HepG2 (cell line): ENCODE results near the gene SSNA1. TPM values are rescaled to one million over a fixed set of nuclear protein-coding genes. Genes with fewer than 3 reads are reported as not detected.
A peak's percentile ranks its signal among the peaks of the same experiment; 100 is the strongest.

Source experiments
- CEBPB ChIP-seq: IDR thresholded peaks from 2 replicates; pipeline ENCODE4 v1.6.1; 2011; ENCODE audit warnings: low read depth, low read length, improper control_type of control experiment, borderline replicate concordance
- FOSL1 ChIP-seq: sonication (generic); formaldehyde crosslinking; IDR thresholded peaks from 2 replicates; pipeline ENCODE4 v1.9.0; 2021; ENCODE audit warnings: missing genetic modification reagents, borderline replicate concordance
- FOXC1 ChIP-seq: sonication (generic); formaldehyde crosslinking; IDR thresholded peaks from 2 replicates; pipeline ENCODE4 v1.8.0; 2022; ENCODE audit warnings: mild to moderate bottlenecking, missing genetic modification reagents, borderline replicate concordance
- FOXP1 ChIP-seq, 2 experiments: fragments of 450-650 bp in 1 of 2; IDR thresholded peaks; 2 replicates each; pipeline ENCODE4 v1.6.1; 2017 to 2018; ENCODE audit warnings: antibody characterized with exemption in 1 of 2
- MATR3 ChIP-seq: sonication (generic); formaldehyde crosslinking; IDR thresholded peaks from 2 replicates; pipeline ENCODE4 v1.4.0; 2020; ENCODE audit warnings: missing genetic modification reagents
- NPAS2 ChIP-seq: sonication (generic); formaldehyde crosslinking; IDR thresholded peaks from 2 replicates; pipeline ENCODE4 v1.8.0; 2022; ENCODE audit warnings: mild to moderate bottlenecking, missing genetic modification reagents, borderline replicate concordance
- SMC3 ChIP-seq: IDR thresholded peaks from 2 replicates; pipeline ENCODE4 v1.6.1; 2011; ENCODE audit warnings: low read length, improper control_type of control experiment
- ZNF124 ChIP-seq: sonication (generic); formaldehyde crosslinking; IDR thresholded peaks from 2 replicates; pipeline ENCODE4 v1.4.0; 2020; ENCODE audit warnings: missing genetic modification reagents
- ZNF263 ChIP-seq: sonication (generic); formaldehyde crosslinking; IDR thresholded peaks from 2 replicates; pipeline ENCODE4 v1.4.0; 2020; ENCODE audit warnings: missing genetic modification reagents
- ZNF446 ChIP-seq: sonication (generic); formaldehyde crosslinking; IDR thresholded peaks from 2 replicates; pipeline ENCODE4 v1.5.0; 2020; ENCODE audit warnings: mild to moderate bottlenecking, missing genetic modification reagents
- polyA plus RNA-seq, 8 experiments: library from polyadenylated mRNA; depleted of rRNA in 3 of 8; stranded (reverse) in 7 of 8; unstranded in 1 of 8; fragments of >200 nt; fragmentation: Illumina TruSeq in 4 of 8; extraction: Trizol in 4 of 8; gene quantifications; 2 replicates each; pipeline versions ENCODE4 v1.2.1 to v1.2.3, GENCODE V29; 2011 to 2016; ENCODE audit warnings: low read depth in 4 of 8, missing spikeins in 1 of 8, mixed read lengths in 1 of 8; ENCODE audit not compliant: insufficient read depth in 1 of 8
- total RNA-seq, 5 experiments: library from RNA; depleted of rRNA; stranded (reverse); fragments of >200 nt; fragmentation: Illumina TruSeq; extraction: Trizol; gene quantifications; 2 replicates each; pipeline ENCODE4 v1.2.3, GENCODE V29; 2016; ENCODE audit warnings: low read depth in 1 of 5
- TF ChIP-seq, protein P1 (sequence below): sonication (generic); formaldehyde crosslinking; IDR thresholded peaks from 2 replicates; pipeline ENCODE4 v1.5.0; 2020; ENCODE audit warnings: mild to moderate bottlenecking, missing genetic modification reagents
- TF ChIP-seq, protein P2 (sequence below): sonication (generic); formaldehyde crosslinking; IDR thresholded peaks from 2 replicates; pipeline ENCODE4 v1.4.0; 2020; ENCODE audit warnings: low read depth, missing genetic modification reagents
- TF ChIP-seq, protein P3 (sequence below): sonication (generic); formaldehyde crosslinking; IDR thresholded peaks from 2 replicates; pipeline ENCODE4 v1.4.0; 2020; ENCODE audit warnings: missing genetic modification reagents
- TF ChIP-seq, protein P4 (sequence below), 2 experiments: sonication (generic) in 1 of 2; formaldehyde crosslinking in 1 of 2; IDR thresholded peaks; 2 replicates each; pipeline versions ENCODE4 v1.4.0 to v1.6.1; 2018 to 2020; ENCODE audit warnings: missing genetic modification reagents in 2 of 2, borderline replicate concordance in 1 of 2, low read depth in 1 of 2, mild to moderate bottlenecking in 1 of 2, missing biosample characterization in 1 of 2
- TF ChIP-seq, protein P5 (sequence below): IDR thresholded peaks from 2 replicates; pipeline ENCODE4 v1.6.1; 2016; ENCODE audit warnings: low read depth, borderline replicate concordance

The SSNA1 gene
- total and polyA plus RNA-seq, 2 of the 13 experiments (the other 11 are each of a cell fraction or from before 2014, with no cell fraction given), result 35.9 to 49.4 TPM

DNA sequence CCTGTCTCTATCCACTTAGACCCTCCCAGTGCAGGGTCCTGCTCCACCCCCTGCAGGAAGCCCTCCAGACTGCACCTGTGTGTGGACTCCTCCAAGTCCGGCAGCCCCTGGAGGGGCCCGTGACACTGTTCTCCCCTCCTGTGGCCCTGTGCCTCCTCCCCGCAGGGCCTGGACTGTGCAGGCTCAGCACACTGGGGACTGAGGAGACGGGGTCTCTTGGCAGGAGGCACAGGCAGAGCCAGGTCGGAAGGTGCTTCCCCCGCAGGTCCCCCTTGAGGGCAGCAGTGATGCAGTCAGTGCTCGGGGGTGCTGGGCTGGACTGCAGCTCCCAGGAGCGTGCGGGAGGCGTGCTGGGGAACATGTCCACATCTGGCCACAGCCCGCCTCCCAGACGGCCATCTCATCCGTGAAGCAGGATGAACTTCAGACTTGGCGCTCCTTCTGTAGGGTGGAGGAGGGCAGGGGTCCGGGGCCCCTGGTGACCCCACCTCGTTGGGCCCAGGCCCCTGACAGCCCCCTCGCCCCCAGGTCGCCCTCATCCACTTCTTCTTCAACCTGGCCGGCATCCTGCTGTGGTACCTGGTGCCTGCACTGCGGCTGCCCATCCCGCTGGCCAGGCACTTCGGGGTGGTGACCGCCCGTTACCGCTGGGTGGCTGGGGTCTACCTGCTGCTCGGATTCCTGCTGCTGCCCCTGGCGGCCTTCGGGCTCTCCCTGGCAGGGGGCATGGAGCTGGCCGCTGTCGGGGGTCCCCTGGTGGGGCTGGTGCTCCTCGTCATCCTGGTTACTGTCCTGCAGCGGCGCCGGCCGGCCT lies 47.2 kb downstream of the SSNA1 start (continued):
- TF ChIP-seq, protein P1, sequence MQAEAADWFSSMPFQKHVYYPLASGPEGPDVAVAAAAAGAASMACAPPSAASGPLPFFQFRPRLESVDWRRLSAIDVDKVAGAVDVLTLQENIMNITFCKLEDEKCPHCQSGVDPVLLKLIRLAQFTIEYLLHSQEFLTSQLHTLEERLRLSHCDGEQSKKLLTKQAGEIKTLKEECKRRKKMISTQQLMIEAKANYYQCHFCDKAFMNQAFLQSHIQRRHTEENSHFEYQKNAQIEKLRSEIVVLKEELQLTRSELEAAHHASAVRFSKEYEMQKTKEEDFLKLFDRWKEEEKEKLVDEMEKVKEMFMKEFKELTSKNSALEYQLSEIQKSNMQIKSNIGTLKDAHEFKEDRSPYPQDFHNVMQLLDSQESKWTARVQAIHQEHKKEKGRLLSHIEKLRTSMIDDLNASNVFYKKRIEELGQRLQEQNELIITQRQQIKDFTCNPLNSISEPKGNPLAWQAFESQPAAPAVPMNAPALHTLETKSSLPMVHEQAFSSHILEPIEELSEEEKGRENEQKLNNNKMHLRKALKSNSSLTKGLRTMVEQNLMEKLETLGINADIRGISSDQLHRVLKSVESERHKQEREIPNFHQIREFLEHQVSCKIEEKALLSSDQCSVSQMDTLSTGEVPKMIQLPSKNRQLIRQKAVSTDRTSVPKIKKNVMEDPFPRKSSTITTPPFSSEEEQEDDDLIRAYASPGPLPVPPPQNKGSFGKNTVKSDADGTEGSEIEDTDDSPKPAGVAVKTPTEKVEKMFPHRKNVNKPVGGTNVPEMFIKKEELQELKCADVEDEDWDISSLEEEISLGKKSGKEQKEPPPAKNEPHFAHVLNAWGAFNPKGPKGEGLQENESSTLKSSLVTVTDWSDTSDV (CRISPR knock-in tag), result no peak
- TF ChIP-seq ZNF263 (CRISPR knock-in tag) (no peak; the same call in 1 of the 2 replicates), SMC3 (no peak), CEBPB (no peak), FOSL1 (CRISPR knock-in tag) (no peak), ZNF124 (CRISPR knock-in tag) (no peak), FOXC1 (CRISPR knock-in tag) (no peak), MATR3 (no peak), ZNF446 (CRISPR knock-in tag) (no peak; the same call in 1 of the 2 replicates), NPAS2 (no peak), FOXP1 (IDR thresholded peaks at IDR 0.05) (no peak), FOXP1 (CRISPR knock-in tag; IDR thresholded peaks at IDR 0.05) (no peak)
- TF ChIP-seq, protein P2, sequence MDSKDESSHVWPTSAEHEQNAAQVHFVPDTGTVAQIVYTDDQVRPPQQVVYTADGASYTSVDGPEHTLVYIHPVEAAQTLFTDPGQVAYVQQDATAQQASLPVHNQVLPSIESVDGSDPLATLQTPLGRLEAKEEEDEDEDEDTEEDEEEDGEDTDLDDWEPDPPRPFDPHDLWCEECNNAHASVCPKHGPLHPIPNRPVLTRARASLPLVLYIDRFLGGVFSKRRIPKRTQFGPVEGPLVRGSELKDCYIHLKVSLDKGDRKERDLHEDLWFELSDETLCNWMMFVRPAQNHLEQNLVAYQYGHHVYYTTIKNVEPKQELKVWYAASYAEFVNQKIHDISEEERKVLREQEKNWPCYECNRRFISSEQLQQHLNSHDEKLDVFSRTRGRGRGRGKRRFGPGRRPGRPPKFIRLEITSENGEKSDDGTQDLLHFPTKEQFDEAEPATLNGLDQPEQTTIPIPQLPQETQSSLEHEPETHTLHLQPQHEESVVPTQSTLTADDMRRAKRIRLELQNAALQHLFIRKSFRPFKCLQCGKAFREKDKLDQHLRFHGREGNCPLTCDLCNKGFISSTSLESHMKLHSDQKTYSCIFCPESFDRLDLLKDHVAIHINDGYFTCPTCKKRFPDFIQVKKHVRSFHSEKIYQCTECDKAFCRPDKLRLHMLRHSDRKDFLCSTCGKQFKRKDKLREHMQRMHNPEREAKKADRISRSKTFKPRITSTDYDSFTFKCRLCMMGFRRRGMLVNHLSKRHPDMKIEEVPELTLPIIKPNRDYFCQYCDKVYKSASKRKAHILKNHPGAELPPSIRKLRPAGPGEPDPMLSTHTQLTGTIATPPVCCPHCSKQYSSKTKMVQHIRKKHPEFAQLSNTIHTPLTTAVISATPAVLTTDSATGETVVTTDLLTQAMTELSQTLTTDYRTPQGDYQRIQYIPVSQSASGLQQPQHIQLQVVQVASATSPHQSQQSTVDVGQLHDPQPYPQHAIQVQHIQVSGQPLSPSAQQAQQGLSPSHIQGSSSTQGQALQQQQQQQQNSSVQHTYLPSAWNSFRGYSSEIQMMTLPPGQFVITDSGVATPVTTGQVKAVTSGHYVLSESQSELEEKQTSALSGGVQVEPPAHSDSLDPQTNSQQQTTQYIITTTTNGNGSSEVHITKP (CRISPR knock-in tag), result peak; percentile 53; the same call in 1 of the 2 replicates
- TF ChIP-seq, protein P3, sequence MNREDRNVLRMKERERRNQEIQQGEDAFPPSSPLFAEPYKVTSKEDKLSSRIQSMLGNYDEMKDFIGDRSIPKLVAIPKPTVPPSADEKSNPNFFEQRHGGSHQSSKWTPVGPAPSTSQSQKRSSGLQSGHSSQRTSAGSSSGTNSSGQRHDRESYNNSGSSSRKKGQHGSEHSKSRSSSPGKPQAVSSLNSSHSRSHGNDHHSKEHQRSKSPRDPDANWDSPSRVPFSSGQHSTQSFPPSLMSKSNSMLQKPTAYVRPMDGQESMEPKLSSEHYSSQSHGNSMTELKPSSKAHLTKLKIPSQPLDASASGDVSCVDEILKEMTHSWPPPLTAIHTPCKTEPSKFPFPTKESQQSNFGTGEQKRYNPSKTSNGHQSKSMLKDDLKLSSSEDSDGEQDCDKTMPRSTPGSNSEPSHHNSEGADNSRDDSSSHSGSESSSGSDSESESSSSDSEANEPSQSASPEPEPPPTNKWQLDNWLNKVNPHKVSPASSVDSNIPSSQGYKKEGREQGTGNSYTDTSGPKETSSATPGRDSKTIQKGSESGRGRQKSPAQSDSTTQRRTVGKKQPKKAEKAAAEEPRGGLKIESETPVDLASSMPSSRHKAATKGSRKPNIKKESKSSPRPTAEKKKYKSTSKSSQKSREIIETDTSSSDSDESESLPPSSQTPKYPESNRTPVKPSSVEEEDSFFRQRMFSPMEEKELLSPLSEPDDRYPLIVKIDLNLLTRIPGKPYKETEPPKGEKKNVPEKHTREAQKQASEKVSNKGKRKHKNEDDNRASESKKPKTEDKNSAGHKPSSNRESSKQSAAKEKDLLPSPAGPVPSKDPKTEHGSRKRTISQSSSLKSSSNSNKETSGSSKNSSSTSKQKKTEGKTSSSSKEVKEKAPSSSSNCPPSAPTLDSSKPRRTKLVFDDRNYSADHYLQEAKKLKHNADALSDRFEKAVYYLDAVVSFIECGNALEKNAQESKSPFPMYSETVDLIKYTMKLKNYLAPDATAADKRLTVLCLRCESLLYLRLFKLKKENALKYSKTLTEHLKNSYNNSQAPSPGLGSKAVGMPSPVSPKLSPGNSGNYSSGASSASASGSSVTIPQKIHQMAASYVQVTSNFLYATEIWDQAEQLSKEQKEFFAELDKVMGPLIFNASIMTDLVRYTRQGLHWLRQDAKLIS (CRISPR knock-in tag), result no peak
- TF ChIP-seq, protein P4, sequence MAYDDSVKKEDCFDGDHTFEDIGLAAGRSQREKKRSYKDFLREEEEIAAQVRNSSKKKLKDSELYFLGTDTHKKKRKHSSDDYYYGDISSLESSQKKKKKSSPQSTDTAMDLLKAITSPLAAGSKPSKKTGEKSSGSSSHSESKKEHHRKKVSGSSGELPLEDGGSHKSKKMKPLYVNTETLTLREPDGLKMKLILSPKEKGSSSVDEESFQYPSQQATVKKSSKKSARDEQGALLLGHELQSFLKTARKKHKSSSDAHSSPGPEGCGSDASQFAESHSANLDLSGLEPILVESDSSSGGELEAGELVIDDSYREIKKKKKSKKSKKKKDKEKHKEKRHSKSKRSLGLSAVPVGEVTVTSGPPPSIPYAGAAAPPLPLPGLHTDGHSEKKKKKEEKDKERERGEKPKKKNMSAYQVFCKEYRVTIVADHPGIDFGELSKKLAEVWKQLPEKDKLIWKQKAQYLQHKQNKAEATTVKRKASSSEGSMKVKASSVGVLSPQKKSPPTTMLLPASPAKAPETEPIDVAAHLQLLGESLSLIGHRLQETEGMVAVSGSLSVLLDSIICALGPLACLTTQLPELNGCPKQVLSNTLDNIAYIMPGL (CRISPR knock-in tag; IDR thresholded peaks at IDR 0.05; ENCODE audit: borderline replicate concordance in 1 of 2, low read depth in 1 of 2), result peak; percentile 31 to 76; a peak in 3 of 4 replicates
- TF ChIP-seq, protein P5, sequence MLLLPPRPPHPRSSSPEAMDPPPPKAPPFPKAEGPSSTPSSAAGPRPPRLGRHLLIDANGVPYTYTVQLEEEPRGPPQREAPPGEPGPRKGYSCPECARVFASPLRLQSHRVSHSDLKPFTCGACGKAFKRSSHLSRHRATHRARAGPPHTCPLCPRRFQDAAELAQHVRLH (CRISPR knock-in tag), result peak; percentile 72; the same call in 1 of the 2 replicates
